Activated CD4-positive, alpha-beta memory T cell treated with anti-CD3 and anti-CD28 coated beads for 36 hours (primary cell): Measurements from ENCODE around the gene TSLP. TPM values are rescaled to one million over a fixed set of nuclear protein-coding genes. Genes with fewer than 3 reads are reported as not detected.
A peak's percentile ranks its signal among the peaks of the same experiment; 100 is the strongest.

Source experiments
- CTCF ChIA-PET: fragments of 350-600 bp; sonication (Branson Sonifier 250); formaldehyde crosslinking; loops from one replicate; lab custom pipeline; 2021; ENCODE audit warnings: antibody characterized with exemption, inconsistent platforms; lab: Charles Lee
- POLR2A ChIA-PET: fragments of 350-600 bp; sonication (Branson Sonifier 250); formaldehyde crosslinking; loops from one replicate; lab custom pipeline; 2021; ENCODE audit warnings: antibody characterized with exemption; lab: Charles Lee
- DNase-seq: peaks from one replicate; pipeline ENCODE4 v3.0.0-alpha.2; 2020
- H3K27ac Mint-ChIP-seq: one replicate; pipeline ENCODE4 v1.8.0; 2021; ENCODE audit warnings: mixed read lengths
- H3K27me3 Mint-ChIP-seq: one replicate; pipeline ENCODE4 v1.8.0; 2021; ENCODE audit warnings: mixed read lengths
- H3K36me3 Mint-ChIP-seq: one replicate; pipeline ENCODE4 v1.8.0; 2021; ENCODE audit warnings: mixed read lengths
- H3K4me1 Mint-ChIP-seq: one replicate; pipeline ENCODE4 v1.8.0; 2021; ENCODE audit warnings: low read depth, mixed read lengths
- H3K4me3 Mint-ChIP-seq: one replicate; pipeline ENCODE4 v1.8.0; 2021; ENCODE audit warnings: mild to moderate bottlenecking, mixed read lengths
- H3K9me3 Mint-ChIP-seq: one replicate; pipeline ENCODE4 v1.8.0; 2021; ENCODE audit warnings: mixed read lengths
- intact Hi-C: fragments of 100-400 bp; cut with micrococcal nuclease; formaldehyde crosslinking; loops from one replicate; pipeline ENCODE4 v1.15.1; 2023
- total RNA-seq, 2 experiments: library from RNA; stranded (reverse); gene quantifications; one replicate each; pipeline ENCODE4 v1.2.3, GENCODE V29; 2021

The TSLP gene
- under 1 TPM; 0.34 to 0.55 TPM for total RNA-seq

- Mint-ChIP-seq H3K36me3 (no peaks in the 10 kb centered on the region), H3K9me3 (no peaks in the 10 kb centered on the region), H3K27me3 (peaks cover 73% of the 10 kb centered on the region), H3K4me1 (peaks cover 32% of the 10 kb centered on the region), H3K27ac (no peak within 1 kb of the TSS), H3K4me3 (peak within 1 kb of the TSS; percentile 27)
- DNase-seq, result no peak
- POLR2A ChIA-PET, result no interaction called here
- CTCF ChIA-PET, result interaction anchor here (0.6 kb wide), 1 partner anchor 9 kb away, joined by 3 read pairs; no protein-coding TSS in a partner anchor
- intact Hi-C loops, result no loop called here
Observed at GRCh38 chr5:111071413-111071812, at the start of gene TSLP. Gene TSLP, plus strand, starts transcription at chr5:111071713. Its CDS starts 178 bp downstream, at chr5:111071891.

- ChIA-PET POLR2A (no interaction called here), CTCF (no interaction called here)
- peaks cover 2% of the 10 kb centered on the region for H3K27me3 Mint-ChIP-seq
Observed at GRCh38 chr5:111022301-111022700, 49.2 kb upstream of the TSLP start.

GRCh38 chr5:111028865-111029264 lies 42.6 kb upstream of the TSLP start:
- Mint-ChIP-seq H3K4me3 (no peak overlapping the region), H3K36me3 (no peaks in the 10 kb centered on the region), H3K27ac (no peak overlapping the region), H3K9me3 (no peaks in the 10 kb centered on the region), H3K4me1 (no peaks in the 10 kb centered on the region), H3K27me3 (peaks cover 7% of the 10 kb centered on the region)
- CTCF ChIA-PET, result no interaction called here
- DNase-seq, result no peak
- POLR2A ChIA-PET, result interaction anchor here (0.5 kb wide), 1 partner anchor 30 kb away, joined by 3 read pairs; no protein-coding TSS in a partner anchor
- intact Hi-C loops, result no loop called here

More at GRCh38 chr5:111022301-111022700, 49.2 kb upstream of the TSLP start:
- DNase-seq, result no peak
- intact Hi-C loops, result no loop called here
- Mint-ChIP-seq H3K4me1 (no peaks in the 10 kb centered on the region), H3K36me3 (no peaks in the 10 kb centered on the region), H3K9me3 (no peaks in the 10 kb centered on the region), H3K27ac (no peak overlapping the region), H3K4me3 (no peak overlapping the region)

GRCh38 chr5:111043712-111044506 lies 27.6 kb upstream of the TSLP start:
- Mint-ChIP-seq H3K4me1 (no peaks in the 10 kb centered on the region), H3K36me3 (no peaks in the 10 kb centered on the region), H3K27me3 (peaks cover under 1% of the 10 kb centered on the region), H3K9me3 (no peaks in the 10 kb centered on the region), H3K27ac (no peak overlapping the region), H3K4me3 (no peak overlapping the region)
- intact Hi-C loops, result no loop called here
- POLR2A ChIA-PET, result no interaction called here
- no peak for DNase-seq
- CTCF ChIA-PET, result no interaction called here

- Mint-ChIP-seq H3K4me1 (no peaks in the 10 kb centered on the region), H3K9me3 (peaks cover 2% of the 10 kb centered on the region), H3K27ac (no peak overlapping the region), H3K36me3 (peaks cover 2% of the 10 kb centered on the region), H3K27me3 (peaks cover 32% of the 10 kb centered on the region), H3K4me3 (no peak overlapping the region)
- CTCF ChIA-PET, result no interaction called here
- no peak for DNase-seq
- intact Hi-C loops, result no loop called here
- POLR2A ChIA-PET, result no interaction called here
Observed at GRCh38 chr5:111058064-111058463, 13.4 kb upstream of the TSLP start.

GRCh38 chr5:111060169-111060568 lies 11.3 kb upstream of the TSLP start:
- Mint-ChIP-seq H3K36me3 (peaks cover 2% of the 10 kb centered on the region), H3K27ac (no peak overlapping the region), H3K9me3 (peaks cover 2% of the 10 kb centered on the region), H3K4me3 (no peak overlapping the region), H3K27me3 (peaks cover 27% of the 10 kb centered on the region), H3K4me1 (no peaks in the 10 kb centered on the region)
- ChIA-PET CTCF (no interaction called here), POLR2A (no interaction called here)
- intact Hi-C loops, result no loop called here
- DNase-seq, result no peak

GRCh38 chr5:111061618-111062017 lies 9.9 kb upstream of the TSLP start:
- Mint-ChIP-seq H3K4me3 (no peak overlapping the region), H3K9me3 (no peaks in the 10 kb centered on the region), H3K27ac (no peak overlapping the region), H3K4me1 (no peaks in the 10 kb centered on the region), H3K27me3 (peaks cover 25% of the 10 kb centered on the region), H3K36me3 (peaks cover 2% of the 10 kb centered on the region)
- POLR2A ChIA-PET, result no interaction called here
- intact Hi-C loops, result loop anchor here (2.0 kb wide), 1 partner anchor 305 kb away; no protein-coding TSS in a partner anchor
- CTCF ChIA-PET, result no interaction called here
- no peak for DNase-seq

GRCh38 chr5:111063709-111064322 lies 7.7 kb upstream of the TSLP start:
- no peak for DNase-seq
- Mint-ChIP-seq H3K27me3 (peaks cover 23% of the 10 kb centered on the region), H3K4me1 (no peaks in the 10 kb centered on the region), H3K9me3 (no peaks in the 10 kb centered on the region), H3K36me3 (peaks cover under 1% of the 10 kb centered on the region), H3K27ac (no peak overlapping the region), H3K4me3 (no peak overlapping the region)
- ChIA-PET POLR2A (no interaction called here), CTCF (no interaction called here)
- intact Hi-C loops, result loop anchor here (2.0 kb wide), 1 partner anchor 307 kb away; no protein-coding TSS in a partner anchor

- POLR2A ChIA-PET, result no interaction called here
- DNase-seq, result no peak
- intact Hi-C loops, result no loop called here
- no peaks in the 10 kb centered on the region for H3K9me3 Mint-ChIP-seq
- no peaks in the 10 kb centered on the region for H3K36me3 Mint-ChIP-seq
- CTCF ChIA-PET, result interaction anchor here (0.7 kb wide), 1 partner anchor 42 kb away, joined by 3 read pairs; no protein-coding TSS in a partner anchor
- H3K27ac Mint-ChIP-seq, result no peak overlapping the region
- peaks cover 10% of the 10 kb centered on the region for H3K4me1 Mint-ChIP-seq
- peaks cover 46% of the 10 kb centered on the region for H3K27me3 Mint-ChIP-seq
- H3K4me3 Mint-ChIP-seq, result no peak overlapping the region
Observed at GRCh38 chr5:111066261-111066938, 5.1 kb upstream of the TSLP start.

GRCh38 chr5:111068213-111068612 lies 3.3 kb upstream of the TSLP start:
- Mint-ChIP-seq H3K27ac (no peak overlapping the region), H3K4me3 (no peak overlapping the region), H3K27me3 (peaks cover 64% of the 10 kb centered on the region), H3K9me3 (no peaks in the 10 kb centered on the region), H3K36me3 (no peaks in the 10 kb centered on the region), H3K4me1 (peaks cover 18% of the 10 kb centered on the region)
- ChIA-PET POLR2A (no interaction called here), CTCF (interaction anchor here (0.5 kb wide), 1 partner anchor 312 kb away, joined by 3 read pairs; no protein-coding TSS in a partner anchor)
- no peak for DNase-seq
- intact Hi-C loops, result no loop called here

- H3K4me1 Mint-ChIP-seq, result peaks cover 27% of the 10 kb centered on the region
- H3K27ac Mint-ChIP-seq, result no peak overlapping the region
- CTCF ChIA-PET, result no interaction called here
- peaks cover 75% of the 10 kb centered on the region for H3K27me3 Mint-ChIP-seq
- POLR2A ChIA-PET, result no interaction called here
- no peaks in the 10 kb centered on the region for H3K36me3 Mint-ChIP-seq
- intact Hi-C loops, result no loop called here
- DNase-seq, result no peak
- peak overlapping the region; percentile 21 for H3K4me3 Mint-ChIP-seq
- no peaks in the 10 kb centered on the region for H3K9me3 Mint-ChIP-seq
Observed at GRCh38 chr5:111069839-111070238, 1.7 kb upstream of the TSLP start.
